ENCODE data around the gene CYP4F11. TPM values are rescaled to one million over a fixed set of nuclear protein-coding genes. Genes with fewer than 3 reads are reported as not detected.

CYP4F11 gene
- total and polyA plus RNA-seq, 2 of the 4 experiments (the other 2 are of a cell fraction), result not detected

- Histone ChIP-seq H2BK20ac (ENCODE audit: low read depth, low read length) (no peak overlapping the region), H3K9me3 (ENCODE audit: control insufficient read depth, insufficient read depth, low read length) (peaks cover 22% of the 10 kb centered on the region), H2BK120ac (ENCODE audit: low read depth, low read length) (no peak overlapping the region), H3K14ac (replicated peaks; ENCODE audit: low read depth, low read length) (no peak overlapping the region), H3K4me2 (ENCODE audit: low read depth, low read length) (no peak overlapping the region), H3K56ac (ENCODE audit: extremely low read depth, insufficient read depth, low read length) (no peak overlapping the region), H2BK15ac (ENCODE audit: low read depth, low read length) (no peak overlapping the region), H4K5ac (ENCODE audit: low read depth, low read length) (no peak overlapping the region), H3K9ac (ENCODE audit: low read depth, low read length) (no peak overlapping the region), H3K36me3 (ENCODE audit: control insufficient read depth, insufficient read depth, low read length) (no peaks in the 10 kb centered on the region), H4K20me1 (ENCODE audit: insufficient read depth, low read length) (no peaks in the 10 kb centered on the region), H3K18ac (ENCODE audit: low read depth, low read length) (no peak overlapping the region), H3K4ac (ENCODE audit: low read depth, low read length) (no peak overlapping the region), H2BK5ac (ENCODE audit: low read depth, low read length, poor library complexity, severe bottlenecking) (no peak overlapping the region), H3K79me1 (ENCODE audit: low read depth in 1 of 2, low read length in 2 of 2) (no peaks in the 10 kb centered on the region), H3K27me3 (ENCODE audit: control insufficient read depth, insufficient read depth, low read length) (no peaks in the 10 kb centered on the region), H2AK5ac (ENCODE audit: low read depth, low read length) (no peak overlapping the region), H2AK9ac (replicated peaks; ENCODE audit: low read depth, low read length, poor library complexity) (no peak overlapping the region), H4K8ac (ENCODE audit: low read depth in 2 of 2, low read length in 2 of 2) (no peak overlapping the region), H3K9me1 (ENCODE audit: insufficient read depth, low read length) (no peaks in the 10 kb centered on the region), H3K27ac (ENCODE audit: insufficient read depth, low read length) (no peak overlapping the region), H4K91ac (ENCODE audit: insufficient read depth, low read depth, low read length) (no peak overlapping the region), H3K23ac (ENCODE audit: low read depth, low read length) (no peak overlapping the region), H3K4me3 (ENCODE audit: insufficient read depth, low read depth, low read length) (no peak overlapping the region), H2AFZ (replicated peaks; ENCODE audit: low read length, poor library complexity) (no peak overlapping the region), H3K4me1 (ENCODE audit: control insufficient read depth, insufficient read depth, low read length) (no peaks in the 10 kb centered on the region)
- dilution Hi-C loops (cut with HindIII; ENCODE audit: low sequenced_read_pairs, unreplicated experiment), result no loop called here
- CTCF ChIA-PET, result interaction anchor here (0.6 kb wide), 1 partner anchor 31 kb away, joined by 7 read pairs; no protein-coding TSS in a partner anchor
- no TSS peak for BruUV-seq (replicated peaks)
- no CpG with 5 or more reads among the region's 1 CpG for WGBS, 2 experiments (ENCODE audit: extremely low coverage in 2 of 2, insufficient read length in 1 of 2)
- DNase-seq (no peak), ATAC-seq (ENCODE audit: low read depth) (no peak)
- POLR2A ChIA-PET (ENCODE audit: unreplicated experiment), result no interaction called here
- no peak for TF ChIP-seq POLR2A (IDR thresholded peaks at IDR 0.05; ENCODE audit: low read depth, low read length)
- no peak for TF ChIP-seq MXI1 (IDR thresholded peaks at IDR 0.05; ENCODE audit: borderline replicate concordance, low read depth, low read length)
- no peak for TF ChIP-seq BHLHE40 (IDR thresholded peaks at IDR 0.05; ENCODE audit: low read depth, low read length)
- TF ChIP-seq SMC3 (IDR thresholded peaks at IDR 0.05; ENCODE audit: low read depth, low read length), result no peak
- no peak for TF ChIP-seq MAFK (IDR thresholded peaks at IDR 0.05; ENCODE audit: low read depth, low read length)
- TF ChIP-seq RCOR1 (IDR thresholded peaks at IDR 0.05; ENCODE audit: insufficient replicate concordance, low read length), result no peak
- TF ChIP-seq FOS (IDR thresholded peaks at IDR 0.05; ENCODE audit: low read depth, low read length), result no peak
- TF ChIP-seq CHD1 (IDR thresholded peaks at IDR 0.05; ENCODE audit: low read depth, low read length), result no peak
- no peak for TF ChIP-seq CEBPB (IDR thresholded peaks at IDR 0.05; ENCODE audit: low read depth, low read length)
- TF ChIP-seq MAZ (IDR thresholded peaks at IDR 0.05; ENCODE audit: borderline replicate concordance, low read depth, low read length), result no peak
- TF ChIP-seq ELK1 (IDR thresholded peaks at IDR 0.05; ENCODE audit: borderline replicate concordance, low read depth, low read length), result no peak
- TF ChIP-seq NFE2L2 (IDR thresholded peaks at IDR 0.05; ENCODE audit: low read depth, low read length), result no peak
- no peak for TF ChIP-seq RAD21 (IDR thresholded peaks at IDR 0.05; ENCODE audit: low read length)
- no peak for TF ChIP-seq USF2 (IDR thresholded peaks at IDR 0.05; ENCODE audit: low read depth, low read length)
- no peak for TF ChIP-seq RFX5 (IDR thresholded peaks at IDR 0.05; ENCODE audit: low read depth, low read length)
- no peak for TF ChIP-seq CTCF (conservative IDR thresholded peaks at IDR 0.05; ENCODE audit: low read depth, low read length)
- intact Hi-C loops (cut with micrococcal nuclease), result no loop called here
- in situ Hi-C loops (cut with MboI; ENCODE audit: low sequenced_read_pairs), result no loop called here
Measured at GRCh38 chr19:15926484-15926883, 7.8 kb downstream of the CYP4F11 start.

All from IMR-90 (cell line).